Caco-2 (cell line): ENCODE results near the gene ZBTB7A. TPM values are rescaled to one million over a fixed set of nuclear protein-coding genes. Genes with fewer than 3 reads are reported as not detected.

Experiments used
- BruUV-seq: library from RNA; stranded (reverse); fragments of 400-500 nt; replicated peaks from 2 replicates; lab custom pipeline; 2021; lab: Mats Ljungman, UMichigan
- CTCF ChIA-PET: fragments of 300-600 bp; sonication (Branson Sonifier 250); formaldehyde crosslinking; loops from one replicate; lab custom pipeline; 2022; ENCODE audit warnings: antibody characterized with exemption; lab: Charles Lee
- POLR2A ChIA-PET: fragments of 300-600 bp; sonication (Branson Sonifier 250); formaldehyde crosslinking; loops from one replicate; lab custom pipeline; 2022; ENCODE audit warnings: antibody characterized with exemption; lab: Charles Lee
- DNase-seq, 2 experiments: peaks; one replicate each; pipeline versions ENCODE4 v3.0.0 to v3.0.0-alpha.2; 2020 to 2022
- H3K27me3 ChIP-seq: replicated peaks from 2 replicates; pipeline ENCODE4 v1.6.0; 2011; ENCODE audit warnings: low read length; ENCODE audit not compliant: control insufficient read depth, insufficient read depth
- H3K36me3 ChIP-seq: 2 replicates; pipeline ENCODE4 v1.5.1; 2011; ENCODE audit warnings: low read length; ENCODE audit not compliant: control insufficient read depth, insufficient read depth
- H3K4me1 ChIP-seq: fragments of 250-450 bp; sonication (Bioruptor Pico); 2 replicates; pipeline ENCODE4 v1.5.1; 2020; ENCODE audit warnings: mild to moderate bottlenecking
- H3K4me3 ChIP-seq: 2 replicates; pipeline ENCODE4 v1.5.1; 2011; ENCODE audit warnings: low read depth, mild to moderate bottlenecking, control low read depth, low read length
- H3K9me3 ChIP-seq: fragments of 250-450 bp; sonication (Bioruptor Pico); 2 replicates; pipeline ENCODE4 v1.5.1; 2020; ENCODE audit warnings: mild to moderate bottlenecking, moderate library complexity
- H3K27ac Mint-ChIP-seq: one replicate; pipeline ENCODE4 v1.8.0; 2022; ENCODE audit warnings: mixed read lengths; ENCODE audit not compliant: unreplicated experiment
- H3K27me3 Mint-ChIP-seq: one replicate; pipeline ENCODE4 v1.8.0; 2022; ENCODE audit warnings: mixed read lengths; ENCODE audit not compliant: insufficient read depth, unreplicated experiment
- H3K36me3 Mint-ChIP-seq: one replicate; pipeline ENCODE4 v1.8.0; 2022; ENCODE audit warnings: mild to moderate bottlenecking, mixed read lengths; ENCODE audit not compliant: insufficient read depth, unreplicated experiment
- H3K4me1 Mint-ChIP-seq: one replicate; pipeline ENCODE4 v1.8.0; 2022; ENCODE audit warnings: low read depth, mixed read lengths; ENCODE audit not compliant: unreplicated experiment
- H3K4me3 Mint-ChIP-seq: one replicate; pipeline ENCODE4 v1.8.0; 2022; ENCODE audit warnings: mild to moderate bottlenecking, moderate library complexity, mixed read lengths; ENCODE audit not compliant: unreplicated experiment
- H3K9me3 Mint-ChIP-seq: one replicate; pipeline ENCODE4 v1.8.0; 2022; ENCODE audit warnings: mixed read lengths; ENCODE audit not compliant: unreplicated experiment
- CTCF ChIP-seq, 2 experiments: fragments of 200-600 bp in 1 of 2; IDR thresholded peaks; 1 replicate in 1 of 2; 2 replicates in 1 of 2; pipeline versions ENCODE4 v1.5.1 to v1.8.0; 2011 to 2022; ENCODE audit warnings: antibody characterized with exemption in 1 of 2, control low read depth in 1 of 2, inconsistent platforms in 1 of 2, low read depth in 1 of 2, low read length in 1 of 2, mild to moderate bottlenecking in 1 of 2, moderate library complexity in 1 of 2; ENCODE audit not compliant: insufficient read depth in 1 of 2, severe bottlenecking in 1 of 2, unreplicated experiment in 1 of 2
- intact Hi-C: fragments of 100-400 bp; cut with micrococcal nuclease; formaldehyde crosslinking; loops from one replicate; pipeline ENCODE4 v1.10.0; 2022; ENCODE audit not compliant: unreplicated experiment
- total RNA-seq: library from RNA; stranded (reverse); gene quantifications from 2 replicates; pipeline ENCODE4 v1.2.3, GENCODE V29; 2022

The ZBTB7A gene
- total RNA-seq, 1 experiment from 2014 or later = 11.9 TPM

GRCh38 chr19:4077007-4077374, 10.3 kb upstream of the ZBTB7A start:
- H3K4me3 Mint-ChIP-seq = no peak overlapping the region
- H3K4me1 Mint-ChIP-seq = no peaks in the 10 kb centered on the region
- no peaks in the 10 kb centered on the region for H3K36me3 Mint-ChIP-seq
- intact Hi-C loops = no loop called here
- POLR2A ChIA-PET = no interaction called here
- H3K27ac Mint-ChIP-seq = no peak overlapping the region
- H3K9me3 ChIP-seq = no peaks in the 10 kb centered on the region
- TF ChIP-seq CTCF (IDR thresholded peaks at IDR 0.05; ENCODE audit: insufficient read depth in 1 of 2, low read depth in 1 of 2, low read length in 1 of 2, severe bottlenecking in 1 of 2, unreplicated experiment in 1 of 2) = no peak
- H3K4me3 ChIP-seq = no peak overlapping the region
- H3K36me3 ChIP-seq = no peaks in the 10 kb centered on the region
- no peaks in the 10 kb centered on the region for H3K9me3 Mint-ChIP-seq
- no TSS peak for BruUV-seq
- no peak for DNase-seq
- no peaks in the 10 kb centered on the region for H3K4me1 ChIP-seq
- H3K27me3 Mint-ChIP-seq = no peaks in the 10 kb centered on the region
- CTCF ChIA-PET = interaction anchor here (0.5 kb wide), 1 partner anchor 191 kb away, joined by 4 read pairs; no protein-coding TSS in a partner anchor
- H3K27me3 ChIP-seq = no peaks in the 10 kb centered on the region

GRCh38 chr19:4075373-4075772, 8.7 kb upstream of the ZBTB7A start:
- Mint-ChIP-seq H3K9me3 (no peaks in the 10 kb centered on the region), H3K4me3 (no peak overlapping the region), H3K36me3 (no peaks in the 10 kb centered on the region), H3K27me3 (no peaks in the 10 kb centered on the region), H3K27ac (no peak overlapping the region), H3K4me1 (no peaks in the 10 kb centered on the region)
- ChIA-PET POLR2A (no interaction called here), CTCF (interaction anchor here (0.7 kb wide), 1 partner anchor 64 kb away, joined by 3 read pairs; no protein-coding TSS in a partner anchor)
- H3K36me3 ChIP-seq = no peaks in the 10 kb centered on the region
- no peaks in the 10 kb centered on the region for H3K9me3 ChIP-seq
- DNase-seq = no peak
- no peak for TF ChIP-seq CTCF (IDR thresholded peaks at IDR 0.05; ENCODE audit: insufficient read depth in 1 of 2, low read depth in 1 of 2, low read length in 1 of 2, severe bottlenecking in 1 of 2, unreplicated experiment in 1 of 2)
- intact Hi-C loops = no loop called here
- no peak overlapping the region for H3K4me3 ChIP-seq
- BruUV-seq = no TSS peak
- no peaks in the 10 kb centered on the region for H3K27me3 ChIP-seq
- H3K4me1 ChIP-seq = no peaks in the 10 kb centered on the region

- BruUV-seq = no TSS peak
- ChIA-PET CTCF (no interaction called here), POLR2A (no interaction called here)
- Mint-ChIP-seq H3K4me1 (no peaks in the 10 kb centered on the region), H3K27ac (no peak overlapping the region), H3K9me3 (no peaks in the 10 kb centered on the region), H3K27me3 (no peaks in the 10 kb centered on the region), H3K4me3 (no peak overlapping the region), H3K36me3 (no peaks in the 10 kb centered on the region)
- H3K36me3 ChIP-seq = no peaks in the 10 kb centered on the region
- intact Hi-C loops = no loop called here
- no peaks in the 10 kb centered on the region for H3K4me1 ChIP-seq
- no peak for DNase-seq
- no peak overlapping the region for H3K4me3 ChIP-seq
- H3K9me3 ChIP-seq = no peaks in the 10 kb centered on the region
- no peak for TF ChIP-seq CTCF (IDR thresholded peaks at IDR 0.05; ENCODE audit: insufficient read depth in 1 of 2, low read depth in 1 of 2, low read length in 1 of 2, severe bottlenecking in 1 of 2, unreplicated experiment in 1 of 2)
- no peaks in the 10 kb centered on the region for H3K27me3 ChIP-seq
These were observed 4.9 kb upstream of the ZBTB7A start for GRCh38 chr19:4071610-4072009.
